Renal cortical epithelial cell (primary cell): ENCODE measurements around the gene ANKEF1. TPM values are rescaled to one million over a fixed set of nuclear protein-coding genes. Genes with fewer than 3 reads are reported as not detected.
"Not testable (repeated sequence)": the region's sequence is repeated elsewhere in the genome, so short reads cannot be mapped to it uniquely, and the experiment has no call there.

Source experiments
- DNase-seq: peaks from one replicate; pipeline ENCODE4 v3.0.0-alpha.2; 2011; ENCODE audit warnings: low read depth
- total RNA-seq: library from RNA; depleted of rRNA; stranded (reverse); fragments of >200 nt; gene quantifications from 2 replicates; pipeline ENCODE4 v1.2.3, GENCODE V29; 2014

ANKEF1 gene
- total RNA-seq, result 5.2 and 11.5 TPM in 2 replicates

DNA sequence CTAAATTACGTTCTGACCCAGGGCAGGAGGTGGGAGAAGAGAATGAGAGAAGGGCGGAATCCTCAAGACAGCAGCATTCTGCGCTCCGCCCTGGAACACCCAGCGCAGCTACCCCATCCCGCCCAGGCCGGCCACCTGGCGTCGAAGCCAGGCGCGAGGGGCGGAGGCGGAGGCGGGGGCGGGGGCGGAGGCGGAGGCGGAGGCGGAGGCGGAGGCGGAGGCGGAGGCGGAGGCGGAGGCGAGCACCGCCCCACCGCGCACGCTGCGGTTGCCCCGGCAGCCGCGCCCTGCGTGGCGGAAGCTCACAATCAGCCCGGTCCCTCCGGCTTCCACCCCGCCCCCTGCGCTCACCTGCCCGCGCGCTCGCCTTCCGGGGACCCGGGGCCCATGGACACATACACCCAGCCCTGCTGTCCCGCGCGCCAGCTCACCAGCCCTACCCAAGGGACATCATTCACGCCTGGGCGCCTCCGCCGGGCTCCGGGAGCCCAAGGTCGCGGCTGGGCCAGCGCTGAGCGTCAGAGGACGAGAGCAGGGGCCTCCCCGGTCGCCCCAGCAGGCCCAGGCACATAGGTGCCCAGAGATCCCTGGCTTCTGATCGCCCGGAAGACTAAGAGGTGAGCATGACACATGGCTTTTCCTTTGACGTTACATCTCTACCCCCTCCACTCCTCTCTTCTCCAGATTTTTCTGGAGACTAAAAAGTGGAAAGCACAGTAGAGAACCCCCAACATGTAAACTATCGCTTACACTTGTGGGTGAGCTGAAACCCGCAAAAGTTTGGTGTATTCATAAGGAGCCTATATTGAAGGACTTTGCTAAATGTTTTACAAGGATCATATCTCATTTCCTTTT, at the start of gene ANKEF1:
Gene ANKEF1 (plus strand): TSS at position 271 of the 855 bp plus-strand sequence. CDS start 3,315 bp downstream, outside the sequence.
- DNase-seq, result peak; percentile 4

- DNase-seq, result no peak
These were observed 49.5 kb upstream of the ANKEF1 start for GRCh38 chr20:9985281-9985680.

- DNase-seq, result no peak
These were observed 49.0 kb upstream of the ANKEF1 start for GRCh38 chr20:9985773-9986172.

GRCh38 chr20:9989066-9989724, 45.6 kb upstream of the ANKEF1 start:
- DNase-seq, result peak; percentile 22

DNA sequence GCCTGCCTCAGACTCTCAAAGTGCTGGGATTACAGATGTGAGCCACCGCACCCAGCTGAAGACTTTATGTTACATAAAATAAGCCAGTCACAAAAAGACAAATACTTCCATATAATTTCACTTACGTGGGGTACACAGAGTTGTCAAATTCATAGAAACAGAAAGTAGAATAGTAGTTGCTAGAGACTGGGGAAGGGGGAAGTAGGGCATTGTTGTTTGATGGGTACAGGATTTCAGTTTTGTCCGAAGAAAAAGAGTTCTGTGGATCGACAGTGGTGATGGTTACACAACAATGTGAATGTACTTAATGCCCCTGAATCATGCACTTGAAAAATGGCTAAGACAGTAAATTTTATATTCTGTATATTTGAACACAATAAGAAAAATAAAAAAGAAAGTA, 41.6 kb upstream of the ANKEF1 start:
- no peak for DNase-seq

DNA sequence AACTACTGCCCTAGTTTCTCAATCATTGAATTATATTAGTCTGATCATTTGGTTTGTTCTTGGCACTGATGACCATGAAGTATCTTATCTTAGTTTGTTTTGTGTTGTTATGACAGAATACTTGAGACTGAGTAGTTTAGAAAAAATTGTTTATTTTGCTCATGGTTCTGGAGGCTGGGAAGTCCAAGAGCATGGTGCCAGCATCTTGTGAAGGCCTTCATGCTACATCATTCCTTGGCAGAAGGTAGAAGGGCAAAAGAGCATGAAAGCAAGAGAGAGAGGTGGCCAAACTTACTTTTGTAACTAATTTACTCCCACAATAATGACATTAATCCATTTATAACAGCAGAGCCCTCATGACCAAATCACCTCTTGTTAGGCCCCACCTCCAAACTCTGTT, 40.1 kb upstream of the ANKEF1 start:
- DNase-seq, result no peak

- no peak for DNase-seq
These were observed 39.1 kb upstream of the ANKEF1 start for GRCh38 chr20:9995510-9996272.

GRCh38 chr20:9996944-9997343, 37.8 kb upstream of the ANKEF1 start:
- peak; percentile 2 for DNase-seq

DNA sequence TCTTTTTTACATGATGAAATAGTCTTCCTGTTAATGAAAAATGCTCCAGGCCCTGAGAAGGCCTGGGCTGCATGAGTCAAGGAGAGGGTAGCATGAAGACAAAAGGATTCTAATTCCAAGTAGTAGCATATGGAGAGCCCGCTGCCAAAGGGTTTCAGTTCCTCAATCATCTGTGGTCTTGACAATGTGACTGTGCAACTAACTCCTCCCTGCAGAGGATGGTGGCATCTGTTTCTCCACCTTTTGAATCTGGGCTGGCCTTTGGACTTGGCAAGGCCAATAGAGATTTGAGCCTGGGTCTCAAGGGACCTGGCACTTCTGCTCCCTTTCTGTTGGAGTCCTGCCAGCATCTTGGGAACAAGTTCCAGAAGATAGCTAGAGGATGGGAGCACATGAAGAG, 35.1 kb upstream of the ANKEF1 start:
- DNase-seq, result no peak

DNA sequence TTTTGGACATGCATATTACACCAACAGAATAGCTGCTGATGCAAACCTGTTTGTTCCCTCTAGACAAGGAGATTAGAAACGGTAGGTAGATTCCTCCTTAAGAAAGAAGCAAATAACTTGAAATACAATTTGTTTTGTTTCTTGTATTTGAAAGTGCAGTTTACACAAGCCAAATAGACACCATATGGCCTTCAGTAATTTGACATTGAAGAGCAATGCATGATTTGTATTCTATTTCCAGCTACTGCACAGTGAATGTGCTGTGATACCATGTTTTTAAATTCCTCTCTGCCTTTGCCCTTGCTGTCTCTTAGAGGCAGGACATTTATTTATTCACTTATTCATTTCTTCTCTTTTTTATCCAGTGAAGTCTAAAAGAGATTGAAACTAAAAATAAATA, 31.9 kb upstream of the ANKEF1 start:
- DNase-seq, result no peak

- no peak for DNase-seq
These were observed 29.9 kb upstream of the ANKEF1 start for GRCh38 chr20:10004900-10005299.

- no peak for DNase-seq
These were observed 28.9 kb upstream of the ANKEF1 start for GRCh38 chr20:10005885-10006284.

- DNase-seq, result no peak
These were observed 28.2 kb upstream of the ANKEF1 start for GRCh38 chr20:10006447-10007090.

GRCh38 chr20:10007158-10007557, 27.6 kb upstream of the ANKEF1 start:
- DNase-seq, result no peak

DNA sequence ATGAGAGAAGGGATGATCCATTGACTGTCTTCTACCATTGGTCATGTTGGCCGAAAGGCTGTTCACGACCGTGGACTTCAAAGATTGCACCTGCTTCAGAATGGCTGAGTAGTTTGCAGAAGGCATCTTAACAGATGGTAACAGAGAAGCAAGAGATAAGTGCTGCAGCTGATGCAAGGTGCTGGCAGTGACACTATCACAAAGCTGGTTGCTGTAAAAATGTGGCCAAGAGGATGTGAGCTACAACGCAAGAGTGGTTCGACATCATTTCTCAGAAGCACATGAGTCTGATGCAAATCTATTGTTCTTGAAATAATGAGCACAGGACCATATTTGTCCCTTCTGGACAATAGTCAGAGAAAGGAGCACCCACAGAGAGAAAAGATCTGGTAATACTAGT, 27.0 kb upstream of the ANKEF1 start:
- no peak for DNase-seq

DNA sequence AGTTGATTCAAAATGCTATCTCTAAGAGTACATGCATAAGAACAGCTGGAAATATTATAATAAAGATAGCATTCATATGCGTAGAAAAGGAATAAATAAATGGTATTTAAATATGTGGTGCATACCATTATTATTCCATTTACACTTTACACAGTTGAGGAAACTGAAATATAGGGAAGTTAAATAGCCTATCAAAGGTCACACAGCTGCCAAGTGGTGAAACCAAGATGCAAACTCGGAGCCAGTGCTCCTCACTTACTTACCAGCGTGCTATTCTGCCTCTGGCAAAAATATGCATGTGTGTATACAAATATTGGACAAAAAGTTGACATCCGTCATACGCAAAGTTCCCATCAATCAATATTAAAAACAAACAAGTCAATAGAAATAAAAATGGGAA, 22.3 kb upstream of the ANKEF1 start:
- DNase-seq, result no peak

- DNase-seq, result no peak
These were observed 20.4 kb upstream of the ANKEF1 start for GRCh38 chr20:10014431-10014830.

DNA sequence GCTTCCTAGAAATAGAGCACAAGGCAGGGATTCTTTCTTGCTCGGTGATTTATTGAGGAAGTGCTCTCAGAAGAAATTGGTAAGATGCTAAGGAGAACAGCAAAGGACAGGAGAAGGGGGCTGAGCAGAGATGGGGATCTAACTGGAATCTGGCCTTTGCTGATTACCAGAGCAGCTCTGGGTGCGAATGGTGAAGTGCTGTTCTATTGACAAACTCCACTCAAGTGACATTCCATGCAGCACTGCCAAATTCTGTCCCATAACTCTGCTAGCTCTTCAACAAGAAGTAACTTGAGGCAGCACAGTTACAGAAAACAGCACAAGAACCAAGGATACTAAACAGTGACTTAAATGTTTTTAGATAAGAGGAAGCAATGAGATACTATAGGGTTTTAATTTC, 13.8 kb upstream of the ANKEF1 start:
- no peak for DNase-seq

GRCh38 chr20:10022625-10023024, 12.2 kb upstream of the ANKEF1 start:
- no peak for DNase-seq

GRCh38 chr20:10023911-10024310, 10.9 kb upstream of the ANKEF1 start:
- no peak for DNase-seq

DNA sequence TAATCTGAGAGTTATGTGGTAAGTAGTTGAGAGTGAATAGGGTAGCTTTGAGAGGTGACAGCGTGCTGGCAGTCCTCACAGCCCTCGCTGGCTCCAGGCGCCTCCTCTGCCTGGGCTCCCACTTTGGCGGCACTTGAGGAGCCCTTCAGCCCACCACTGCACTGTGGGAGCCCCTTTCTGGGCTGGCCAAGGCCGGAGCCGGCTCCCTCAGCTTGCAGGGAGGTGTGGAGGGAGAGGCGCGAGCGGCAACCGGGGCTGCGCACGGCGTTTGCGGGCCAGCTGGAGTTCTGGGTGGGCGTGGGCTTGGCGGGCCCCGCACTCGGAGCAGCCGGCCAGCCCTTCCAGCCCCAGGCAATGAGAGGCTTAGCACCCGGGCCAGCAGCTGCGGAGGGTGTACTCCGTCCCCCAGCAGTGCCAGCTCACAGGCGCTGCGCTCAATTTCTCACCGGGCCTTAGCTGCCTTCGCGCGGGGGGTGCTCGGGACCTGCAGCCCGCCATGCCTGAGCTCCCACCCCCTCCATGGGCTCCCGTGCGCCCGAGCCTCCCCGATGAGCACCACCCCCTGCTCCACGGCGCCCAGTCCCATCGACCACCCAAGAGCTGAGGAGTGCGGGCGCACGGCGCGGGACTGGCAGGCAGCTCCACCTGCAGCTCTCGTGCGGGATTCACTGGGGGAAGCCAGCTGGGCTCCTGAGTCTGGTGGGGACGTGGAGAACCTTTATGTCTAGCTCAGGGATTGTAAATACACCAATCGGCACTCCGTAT, 3.2 kb upstream of the ANKEF1 start:
- not testable (repeated sequence) for DNase-seq
